ENCODE results near the gene OPCML. TPM values are rescaled to one million over a fixed set of nuclear protein-coding genes. Genes with fewer than 3 reads are reported as not detected.

Gene OPCML
- polyA plus RNA-seq, 1 donor (not counting 4 experiments of a cell fraction or from before 2014, with no cell fraction given): 0.04 TPM

GRCh38 chr11:132728026-132728425, 804.3 kb downstream of the OPCML start:
- no peaks in the 10 kb centered on the region for H3K79me2 ChIP-seq (ENCODE audit: control insufficient read depth, insufficient read depth, low read length)
- no peaks in the 10 kb centered on the region for H3K9me1 ChIP-seq (ENCODE audit: control insufficient read depth, extremely low read depth, insufficient read depth, low read length)
- no peak overlapping the region for H3K27ac ChIP-seq (ENCODE audit: control insufficient read depth, insufficient read depth, low read length)
- H3K4me2 ChIP-seq (ENCODE audit: control insufficient read depth, extremely low read depth, insufficient read depth, low read depth, low read length): no peak overlapping the region
- no peaks in the 10 kb centered on the region for H3K4me1 ChIP-seq (ENCODE audit: control insufficient read depth, extremely low read depth, insufficient read depth, low read length)
- TF ChIP-seq, protein P1, sequence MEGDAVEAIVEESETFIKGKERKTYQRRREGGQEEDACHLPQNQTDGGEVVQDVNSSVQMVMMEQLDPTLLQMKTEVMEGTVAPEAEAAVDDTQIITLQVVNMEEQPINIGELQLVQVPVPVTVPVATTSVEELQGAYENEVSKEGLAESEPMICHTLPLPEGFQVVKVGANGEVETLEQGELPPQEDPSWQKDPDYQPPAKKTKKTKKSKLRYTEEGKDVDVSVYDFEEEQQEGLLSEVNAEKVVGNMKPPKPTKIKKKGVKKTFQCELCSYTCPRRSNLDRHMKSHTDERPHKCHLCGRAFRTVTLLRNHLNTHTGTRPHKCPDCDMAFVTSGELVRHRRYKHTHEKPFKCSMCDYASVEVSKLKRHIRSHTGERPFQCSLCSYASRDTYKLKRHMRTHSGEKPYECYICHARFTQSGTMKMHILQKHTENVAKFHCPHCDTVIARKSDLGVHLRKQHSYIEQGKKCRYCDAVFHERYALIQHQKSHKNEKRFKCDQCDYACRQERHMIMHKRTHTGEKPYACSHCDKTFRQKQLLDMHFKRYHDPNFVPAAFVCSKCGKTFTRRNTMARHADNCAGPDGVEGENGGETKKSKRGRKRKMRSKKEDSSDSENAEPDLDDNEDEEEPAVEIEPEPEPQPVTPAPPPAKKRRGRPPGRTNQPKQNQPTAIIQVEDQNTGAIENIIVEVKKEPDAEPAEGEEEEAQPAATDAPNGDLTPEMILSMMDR (optimal IDR thresholded peaks at IDR 0.05 in 1 of 3, IDR thresholded peaks at IDR 0.05 in 1 of 3, conservative IDR thresholded peaks at IDR 0.05 in 1 of 3; ENCODE audit: extremely low read depth in 1 of 3, insufficient read depth in 2 of 3, low read length in 3 of 3): no peak
- TF ChIP-seq EZH2 (IDR thresholded peaks at IDR 0.05; ENCODE audit: low read length): no peak
- H3K9me3 ChIP-seq (ENCODE audit: control insufficient read depth, low read depth, low read length): no peaks in the 10 kb centered on the region
- no peak overlapping the region for H2AFZ ChIP-seq (ENCODE audit: control insufficient read depth, low read length)
- no peaks in the 10 kb centered on the region for H3K36me3 ChIP-seq (ENCODE audit: control insufficient read depth in 2 of 2, extremely low read depth in 1 of 2, insufficient read depth in 2 of 2, low read length in 2 of 2)
- no peak for DNase-seq (ENCODE audit: low read depth, low spot score)
- H3K27me3 ChIP-seq (ENCODE audit: control insufficient read depth, extremely low read depth, insufficient read depth, low read length): no peaks in the 10 kb centered on the region
- no peaks in the 10 kb centered on the region for H4K20me1 ChIP-seq (ENCODE audit: control insufficient read depth, extremely low read depth, insufficient read depth, low read length)
- no peak overlapping the region for H3K4me3 ChIP-seq (ENCODE audit: control insufficient read depth in 2 of 3, extremely low read depth in 1 of 3, insufficient read depth in 2 of 3, low read depth in 1 of 3, low read length in 3 of 3)
- dilution Hi-C loops (cut with MboI; ENCODE audit: extremely low pct_ligation_motif_present, low sequenced_read_pairs): no loop called here
- no peak for FAIRE-seq
- H3K9ac ChIP-seq (ENCODE audit: control insufficient read depth, extremely low read depth, insufficient read depth, low read length): no peak overlapping the region

DNA sequence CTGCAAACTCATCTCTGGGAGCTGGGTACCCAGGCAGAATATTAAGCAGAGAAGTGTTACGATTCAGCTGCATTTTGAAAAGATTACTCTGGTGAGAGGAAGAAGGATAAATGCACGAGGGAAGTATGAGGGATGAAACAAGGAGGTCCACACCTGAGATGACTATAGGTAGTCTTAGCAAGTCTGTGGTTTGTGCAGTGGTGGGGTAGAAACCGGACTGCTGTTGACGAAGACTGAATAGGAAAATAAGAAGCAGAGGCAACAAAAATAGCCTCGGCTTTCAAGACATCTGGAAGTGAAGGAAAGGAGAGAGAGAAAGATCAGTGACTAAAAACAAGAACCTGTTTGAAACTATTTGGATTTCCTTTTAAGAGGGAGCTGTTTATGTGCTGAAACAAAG, 810.8 kb downstream of the OPCML start:
- no peak for FAIRE-seq
- Histone ChIP-seq H3K9me3 (ENCODE audit: control insufficient read depth, low read depth, low read length) (peaks cover 4% of the 10 kb centered on the region), H4K20me1 (ENCODE audit: control insufficient read depth, extremely low read depth, insufficient read depth, low read length) (no peaks in the 10 kb centered on the region), H2AFZ (ENCODE audit: control insufficient read depth, low read length) (no peak overlapping the region), H3K79me2 (ENCODE audit: control insufficient read depth, insufficient read depth, low read length) (no peaks in the 10 kb centered on the region), H3K27ac (ENCODE audit: control insufficient read depth, insufficient read depth, low read length) (no peak overlapping the region), H3K9me1 (ENCODE audit: control insufficient read depth, extremely low read depth, insufficient read depth, low read length) (no peaks in the 10 kb centered on the region), H3K27me3 (ENCODE audit: control insufficient read depth, extremely low read depth, insufficient read depth, low read length) (no peaks in the 10 kb centered on the region), H3K36me3 (ENCODE audit: control insufficient read depth in 2 of 2, extremely low read depth in 1 of 2, insufficient read depth in 2 of 2, low read length in 2 of 2) (no peaks in the 10 kb centered on the region), H3K4me3 (ENCODE audit: control insufficient read depth in 2 of 3, extremely low read depth in 1 of 3, insufficient read depth in 2 of 3, low read depth in 1 of 3, low read length in 3 of 3) (no peak overlapping the region), H3K4me2 (ENCODE audit: control insufficient read depth, extremely low read depth, insufficient read depth, low read depth, low read length) (no peak overlapping the region), H3K9ac (ENCODE audit: control insufficient read depth, extremely low read depth, insufficient read depth, low read length) (no peak overlapping the region), H3K4me1 (ENCODE audit: control insufficient read depth, extremely low read depth, insufficient read depth, low read length) (no peaks in the 10 kb centered on the region)
- DNase-seq (ENCODE audit: low read depth, low spot score): no peak
- TF ChIP-seq, protein P1 (optimal IDR thresholded peaks at IDR 0.05 in 1 of 3, IDR thresholded peaks at IDR 0.05 in 1 of 3, conservative IDR thresholded peaks at IDR 0.05 in 1 of 3; ENCODE audit: extremely low read depth in 1 of 3, insufficient read depth in 2 of 3, low read length in 3 of 3): no peak
- no peak for TF ChIP-seq EZH2 (IDR thresholded peaks at IDR 0.05; ENCODE audit: low read length)
- dilution Hi-C loops (cut with MboI; ENCODE audit: extremely low pct_ligation_motif_present, low sequenced_read_pairs): no loop called here

All from keratinocyte (primary cell).